Astrocyte of the hippocampus (primary cell): Measurements from ENCODE around the gene POLQ.
"Not testable (repeated sequence)": the region's sequence is repeated elsewhere in the genome, so short reads cannot be mapped to it uniquely, and the experiment has no call there.

ENCODE experiments used
- DNase-seq: peaks from one replicate; pipeline ENCODE4 v3.0.0; 2011; ENCODE audit warnings: low read depth, low spot score

POLQ gene

DNA sequence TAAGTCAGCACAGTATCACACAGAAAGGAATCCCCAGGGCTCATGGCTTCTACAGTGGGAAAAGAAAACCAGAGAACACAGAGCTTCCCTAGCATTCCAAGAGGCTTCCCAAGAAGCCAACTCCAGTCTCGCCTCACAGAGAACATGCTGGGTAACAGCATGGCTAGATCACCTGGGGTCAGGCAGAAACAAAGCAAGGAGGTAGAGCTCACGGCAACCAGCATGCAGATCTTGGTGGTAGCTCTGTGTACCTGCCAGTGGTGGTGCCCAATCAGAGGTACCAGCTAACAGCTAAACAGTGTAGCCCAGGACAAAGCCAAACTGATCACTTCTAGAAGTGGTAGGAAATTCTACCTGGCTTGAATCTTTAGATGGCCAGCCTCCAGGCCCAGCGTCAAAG, 31.3 kb downstream of the POLQ start:
- DNase-seq, result no peak

GRCh38 chr3:121508389-121508788, 37.4 kb downstream of the POLQ start:
- DNase-seq, result no peak

GRCh38 chr3:121505256-121505655, 40.5 kb downstream of the POLQ start:
- no peak for DNase-seq

DNA sequence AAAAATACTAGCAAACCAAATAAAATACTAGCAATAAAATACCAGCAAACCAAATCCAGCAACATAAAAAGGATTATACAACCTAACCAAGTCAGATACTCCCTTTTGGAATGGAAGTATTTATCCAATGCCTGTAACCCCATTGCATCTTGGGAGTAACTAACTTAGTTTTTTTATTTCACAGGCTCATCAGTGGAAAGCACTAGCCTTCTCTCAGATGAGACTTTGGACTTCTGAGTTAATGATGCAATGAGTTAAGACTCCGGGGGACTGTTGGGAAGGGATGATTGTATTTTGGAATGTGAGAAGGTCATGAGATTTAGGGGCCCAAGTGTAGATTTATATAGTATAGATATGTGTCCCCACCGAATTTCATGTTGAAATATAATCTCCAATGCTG, 41.2 kb downstream of the POLQ start:
- no peak for DNase-seq

GRCh38 chr3:121496786-121497185, 49.0 kb downstream of the POLQ start:
- DNase-seq, result no peak

GRCh38 chr3:121493431-121493830, 52.4 kb downstream of the POLQ start:
- DNase-seq, result peak; percentile 12

GRCh38 chr3:121491683-121492320, 54.0 kb downstream of the POLQ start:
- DNase-seq, result no peak

DNA sequence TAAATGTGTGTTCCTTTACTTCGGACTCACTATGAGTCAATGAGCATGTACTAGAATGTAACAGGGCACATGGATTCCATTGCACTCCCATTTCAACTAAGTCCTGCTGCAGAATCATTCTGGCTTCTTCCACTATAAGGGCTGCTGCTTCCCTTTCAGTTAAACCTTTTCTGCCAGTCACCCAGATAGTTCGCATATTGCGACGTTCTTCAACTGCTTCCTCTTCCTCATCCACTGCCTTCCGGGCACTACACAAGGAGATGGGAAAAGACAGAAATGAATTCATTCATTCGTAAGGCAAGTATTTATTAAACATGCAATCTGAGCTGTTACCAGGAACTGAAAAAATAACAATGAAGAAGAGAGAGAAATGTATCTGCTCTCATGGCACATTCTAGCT, 55.6 kb downstream of the POLQ start:
- DNase-seq, result no peak

DNA sequence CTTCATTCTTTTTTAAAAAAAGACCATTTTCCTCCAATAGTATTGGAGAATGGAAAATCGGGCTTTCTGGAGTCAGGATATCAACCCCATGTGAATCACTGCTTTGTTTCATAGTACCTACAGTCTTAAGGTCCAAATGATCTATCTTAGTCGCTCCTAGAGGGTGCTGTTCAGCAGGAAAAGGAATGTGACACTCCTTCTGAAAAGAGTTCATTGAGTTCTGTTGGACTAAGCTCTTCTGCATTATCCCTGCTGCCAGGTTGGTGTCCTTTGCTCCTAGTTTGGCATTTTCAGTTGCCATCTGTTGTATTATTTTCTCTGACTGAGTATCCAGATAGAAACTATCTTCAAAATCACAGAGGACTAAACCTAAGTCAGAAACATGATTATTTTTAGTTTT, 57.2 kb downstream of the POLQ start:
- no peak for DNase-seq

DNA sequence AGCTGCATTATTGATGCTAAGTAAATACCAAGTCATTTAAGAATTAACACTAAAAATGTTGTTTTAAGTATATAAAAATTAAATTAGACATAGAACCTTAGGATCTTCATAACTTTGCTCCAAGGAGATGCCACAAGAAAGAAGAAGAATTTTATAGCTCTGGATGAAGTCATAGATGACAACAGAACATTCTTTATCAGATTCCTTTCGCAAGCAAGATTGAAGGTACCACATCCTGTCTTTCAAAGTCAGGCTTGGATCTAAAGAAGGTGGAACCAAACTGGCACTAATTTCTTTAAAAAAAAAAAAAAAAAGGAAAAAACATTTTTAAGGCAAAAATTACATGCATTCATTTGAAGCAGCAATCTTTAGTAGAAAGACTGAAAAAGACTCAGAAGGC, 62.5 kb downstream of the POLQ start:
- peak; percentile 9 for DNase-seq

GRCh38 chr3:121482660-121483059, 63.1 kb downstream of the POLQ start:
- peak; percentile 69 for DNase-seq

DNA sequence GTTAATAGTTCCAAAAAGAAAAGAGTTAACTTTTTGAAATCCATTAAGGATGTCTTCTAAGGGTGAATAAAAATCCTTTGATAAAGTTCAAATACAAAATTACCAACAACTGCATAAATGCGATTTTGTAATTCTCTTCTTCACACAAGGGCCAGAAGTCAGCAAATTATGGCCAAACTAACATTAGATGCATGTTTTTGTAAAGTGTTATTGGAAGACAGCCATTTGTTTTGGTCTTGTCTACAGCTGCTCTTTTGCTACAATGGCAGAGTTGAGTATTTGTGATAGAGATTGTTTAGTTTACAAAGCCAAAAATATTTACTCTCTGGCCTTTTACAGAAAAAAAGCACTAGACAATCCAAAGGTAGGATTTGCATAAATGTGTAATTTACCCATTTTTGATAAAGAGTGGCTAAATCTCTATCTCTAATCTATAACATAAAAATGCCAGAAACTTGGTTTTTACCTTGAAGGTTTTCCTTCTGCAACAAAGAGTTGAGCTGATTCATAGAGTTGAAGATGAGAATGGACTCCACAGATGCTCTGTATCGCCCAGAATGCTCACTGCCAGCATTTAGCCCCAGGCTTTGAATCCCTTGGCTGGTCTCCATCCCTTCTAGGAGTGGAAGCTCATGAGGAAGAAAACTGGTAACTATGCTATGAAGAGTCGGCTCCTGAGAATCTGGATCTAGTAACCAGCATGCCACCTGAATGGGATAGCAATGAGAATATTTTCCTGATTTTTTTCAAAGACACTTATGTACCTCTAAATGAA, 64.5 kb downstream of the POLQ start:
- peak; percentile 38 for DNase-seq

- peak; percentile 83 for DNase-seq
Measured at GRCh38 chr3:121477589-121477988, 68.2 kb downstream of the POLQ start.

- DNase-seq, result peak; percentile 52
Measured at GRCh38 chr3:121473001-121473400, 72.8 kb downstream of the POLQ start.

DNA sequence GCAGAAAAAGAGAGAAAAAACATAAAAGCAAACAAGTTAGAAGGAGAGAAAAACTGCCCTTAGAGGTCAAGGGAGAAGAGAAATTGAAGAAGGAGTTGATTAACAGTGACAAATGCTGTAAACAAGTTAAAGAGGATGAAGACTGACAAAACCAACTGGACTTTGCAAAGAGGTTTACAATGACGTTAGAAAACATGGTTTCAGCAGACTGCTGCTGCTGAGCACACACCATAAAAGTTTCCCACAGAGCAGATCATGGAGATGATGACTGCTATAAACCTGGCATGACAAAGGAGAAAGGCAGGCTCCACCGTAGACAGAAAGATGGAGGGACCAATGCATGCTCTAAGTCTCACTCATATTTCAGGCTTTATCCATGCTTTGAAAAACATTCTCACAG, 78.7 kb downstream of the POLQ start:
- no peak for DNase-seq

DNA sequence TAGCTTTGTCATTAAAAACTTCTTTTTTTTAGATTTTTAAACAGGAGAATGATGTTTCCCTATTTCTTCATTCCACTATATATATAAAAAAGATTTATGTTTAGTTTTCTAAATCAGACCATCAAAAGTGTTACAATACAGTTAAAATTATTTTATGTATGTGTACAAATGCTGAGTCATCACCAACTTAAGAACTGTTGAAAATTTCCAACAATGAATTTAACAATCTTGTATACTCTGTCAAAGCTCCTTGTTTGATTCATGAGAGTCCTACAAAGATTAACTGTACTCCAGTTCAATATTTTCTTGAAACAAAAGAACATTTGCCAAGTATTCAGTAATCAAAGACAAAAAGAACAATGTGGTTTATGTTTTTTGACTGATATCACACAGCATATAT, 82.0 kb downstream of the POLQ start:
- no peak for DNase-seq

DNA sequence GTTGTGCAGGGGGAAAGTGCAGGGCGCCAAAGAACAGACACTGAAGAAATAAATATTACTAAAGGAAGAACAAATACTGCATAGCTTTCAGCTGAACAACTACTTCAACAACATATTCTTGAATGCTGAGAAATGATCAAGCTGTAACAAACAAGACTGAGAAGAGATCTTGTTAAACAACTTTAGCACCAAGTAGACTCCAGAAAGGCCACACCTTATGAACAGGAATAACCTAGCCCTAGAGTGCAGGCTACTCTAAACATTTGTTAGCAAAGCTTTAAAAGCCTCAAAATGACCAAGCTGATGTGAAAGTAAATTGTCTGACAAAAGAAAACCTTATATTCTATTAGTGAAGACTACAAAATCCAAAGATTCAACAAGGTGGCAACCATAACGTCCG, 83.2 kb downstream of the POLQ start:
- no peak for DNase-seq

- DNase-seq, result not testable (repeated sequence)
Measured at GRCh38 chr3:121451752-121452151, 94.0 kb downstream of the POLQ start.

- no peak for DNase-seq
Measured at GRCh38 chr3:121443456-121443855, 102.3 kb downstream of the POLQ start.

GRCh38 chr3:121436641-121437040, 109.1 kb downstream of the POLQ start:
- peak; percentile 40 for DNase-seq

DNA sequence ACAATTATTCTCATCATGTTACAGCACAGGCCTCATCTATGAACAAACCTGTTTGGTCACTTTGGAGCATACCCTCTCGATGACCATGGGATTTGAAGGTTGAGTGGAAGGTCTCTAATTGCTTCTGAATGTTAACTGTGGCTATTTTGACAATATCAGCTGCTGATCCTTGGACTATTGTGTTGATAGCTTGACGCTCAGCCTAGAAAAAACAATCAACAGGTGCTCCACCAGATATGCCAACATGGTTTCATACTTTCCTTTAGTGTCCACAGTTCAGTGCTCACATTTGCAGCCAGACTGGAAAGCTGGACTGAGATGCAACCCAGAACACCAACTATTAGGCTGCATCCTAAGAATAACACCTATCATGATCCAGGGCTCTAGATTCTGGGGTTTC, 109.7 kb downstream of the POLQ start:
- no peak for DNase-seq

DNA sequence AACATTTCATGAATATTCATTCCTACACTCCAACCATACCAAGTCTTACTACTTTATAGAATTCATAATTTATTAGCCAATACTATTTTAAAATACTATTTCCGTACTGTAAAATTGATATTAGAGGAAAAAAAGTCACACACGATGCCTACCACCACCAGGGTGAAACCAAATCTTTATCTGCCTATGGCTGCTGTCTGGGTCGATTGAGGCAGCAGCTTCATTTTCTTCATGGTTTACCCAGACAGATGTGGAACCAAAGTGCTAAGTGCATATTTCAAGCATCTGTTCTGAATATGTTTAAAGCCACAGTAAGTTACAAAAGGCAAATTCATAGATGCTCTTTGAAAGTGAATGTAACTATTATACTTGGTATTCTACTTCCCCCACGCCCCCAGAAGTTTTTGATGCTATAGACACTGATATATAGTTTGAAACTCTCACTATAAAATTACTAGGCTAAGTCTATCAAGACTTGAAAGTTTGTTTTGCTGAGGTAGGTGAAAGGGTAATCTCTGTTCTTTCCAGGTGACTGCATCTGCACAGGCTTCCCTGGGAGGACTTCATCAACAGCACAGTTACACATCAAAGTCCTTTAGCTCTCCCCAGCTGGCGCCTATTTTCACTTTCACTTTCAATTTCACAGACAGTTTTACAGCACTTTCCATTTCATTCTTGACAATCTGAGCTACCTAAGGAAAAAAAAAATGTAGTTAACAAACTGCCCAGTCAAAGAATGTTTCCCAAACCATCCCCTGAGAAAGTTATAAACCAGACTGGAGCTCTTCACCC, 113.9 kb downstream of the POLQ start:
- peak; percentile 68 for DNase-seq
